GM18499 (cell line): ENCODE results near the gene HOXB4.

Source experiments
- ATAC-seq: cut with Tn5 transposase; IDR thresholded peaks from one replicate; pipeline ENCODE4 v1.9.1; 2021; ENCODE audit warnings: moderate number of reproducible peaks; ENCODE audit not compliant: insufficient read depth, unreplicated experiment

Gene HOXB4

GRCh38 chr17:48615047-48615962 lies 37.2 kb upstream of the HOXB4 start, which contains the start of gene HOXB8:
Gene HOXB8 (minus strand): TSS chr17:48615292. CDS start chr17:48614704, 588 bp downstream.
- ATAC-seq, result no peak

- ATAC-seq, result no peak
These were observed 35.9 kb upstream of the HOXB4 start for GRCh38 chr17:48613862-48614694.

- ATAC-seq, result no peak
These were observed 34.9 kb upstream of the HOXB4 start for GRCh38 chr17:48612854-48613691.

GRCh38 chr17:48612456-48612853 lies 34.3 kb upstream of the HOXB4 start:
- no peak for ATAC-seq

- ATAC-seq, result no peak
These were observed 33.7 kb upstream of the HOXB4 start for GRCh38 chr17:48611681-48612455.

GRCh38 chr17:48611213-48611612 lies 33.1 kb upstream of the HOXB4 start:
- no peak for ATAC-seq

GRCh38 chr17:48610282-48611211 lies 32.4 kb upstream of the HOXB4 start, which contains the start of gene HOXB7:
Gene HOXB7 (minus strand): TSS chr17:48611017. CDS start chr17:48610918, 99 bp downstream.
- no peak for ATAC-seq

GRCh38 chr17:48609759-48610281 lies 31.7 kb upstream of the HOXB4 start:
- ATAC-seq, result no peak

- no peak for ATAC-seq
These were observed 30.9 kb upstream of the HOXB4 start for GRCh38 chr17:48609033-48609432.

- no peak for ATAC-seq
These were observed 30.3 kb upstream of the HOXB4 start for GRCh38 chr17:48608494-48608834.

GRCh38 chr17:48606892-48607614 lies 28.9 kb upstream of the HOXB4 start:
- no peak for ATAC-seq

- ATAC-seq, result no peak
These were observed 28.1 kb upstream of the HOXB4 start for GRCh38 chr17:48605991-48606891.

GRCh38 chr17:48605409-48605919 lies 27.3 kb upstream of the HOXB4 start:
- ATAC-seq, result no peak

GRCh38 chr17:48604770-48605329 lies 26.7 kb upstream of the HOXB4 start, which contains the start of gene HOXB6:
Gene HOXB6 (minus strand): TSS chr17:48604986. CDS start chr17:48598150, 6,836 bp downstream.
- no peak for ATAC-seq

- no peak for ATAC-seq
These were observed 26.0 kb upstream of the HOXB4 start for GRCh38 chr17:48603959-48604769.
